Measurements from ENCODE around the gene ZNF700.

ZNF700 gene

GRCh38 chr19:11924886-11925650, at the start of gene ZNF700 (continued):
- TF ChIP-seq ZSCAN16 (tag by site-specific recombination; IDR thresholded peaks at IDR 0.05) (no peak), ZNF239 (tag by site-specific recombination; IDR thresholded peaks at IDR 0.05) (no peak), ZFP41 (tag by site-specific recombination; IDR thresholded peaks at IDR 0.05; ENCODE audit: borderline replicate concordance) (no peak), ZBTB21 (tag by site-specific recombination; IDR thresholded peaks at IDR 0.05) (no peak), ZNF623 (tag by site-specific recombination; IDR thresholded peaks at IDR 0.05) (no peak), ZNF624 (tag by site-specific recombination; IDR thresholded peaks at IDR 0.05) (no peak), MYNN (tag by site-specific recombination; IDR thresholded peaks at IDR 0.05; ENCODE audit: borderline replicate concordance) (no peak), KLF7 (tag by site-specific recombination; IDR thresholded peaks at IDR 0.05; ENCODE audit: borderline replicate concordance) (peak; percentile 63; the same call in 1 of the 2 replicates), BCL11B (tag by site-specific recombination; IDR thresholded peaks at IDR 0.05; ENCODE audit: low read depth) (no peak), YY2 (tag by site-specific recombination; IDR thresholded peaks at IDR 0.05) (no peak; the same call in 1 of the 2 replicates), ZNF664 (tag by site-specific recombination; IDR thresholded peaks at IDR 0.05) (no peak), SP3 (tag by site-specific recombination; IDR thresholded peaks at IDR 0.05) (peak; percentile 81), RBAK (tag by site-specific recombination; IDR thresholded peaks at IDR 0.05) (no peak), BCL11A (tag by site-specific recombination; IDR thresholded peaks at IDR 0.05; ENCODE audit: low read depth) (no peak), ZSCAN23 (tag by site-specific recombination; IDR thresholded peaks at IDR 0.05) (0 out of 2 replicates have a peak, but pooled peaks have one; percentile 39), EGR2 (tag by site-specific recombination; IDR thresholded peaks at IDR 0.05; ENCODE audit: low read depth) (peak; percentile 72), HOXC10 (CRISPR knock-in tag; IDR thresholded peaks at IDR 0.05) (no peak), ZNF404 (tag by site-specific recombination; IDR thresholded peaks at IDR 0.05) (no peak), ZBTB7A (tag by site-specific recombination; IDR thresholded peaks at IDR 0.05; ENCODE audit: low read depth) (0 out of 2 replicates have a peak, but pooled peaks have one; percentile 63), ZNF747 (tag by site-specific recombination; IDR thresholded peaks at IDR 0.05) (no peak), ZNF518A (tag by site-specific recombination; conservative IDR thresholded peaks at IDR 0.05; ENCODE audit: low read depth) (no peak; the same call in 1 of the 2 replicates), SCRT1 (tag by site-specific recombination; IDR thresholded peaks at IDR 0.05; ENCODE audit: borderline replicate concordance) (no peak), ZNF629 (tag by site-specific recombination; IDR thresholded peaks at IDR 0.05) (peak; percentile 46; the same call in 1 of the 2 replicates), ZNF488 (tag by site-specific recombination; IDR thresholded peaks at IDR 0.05) (no peak), ZBTB11 (tag by site-specific recombination; conservative IDR thresholded peaks at IDR 0.05; ENCODE audit: low read depth) (peak; percentile 72; the same call in 1 of the 2 replicates), ZBTB8A (tag by site-specific recombination; IDR thresholded peaks at IDR 0.05) (no peak; the same call in 1 of the 2 replicates), ZNF510 (tag by site-specific recombination; IDR thresholded peaks at IDR 0.05; ENCODE audit: insufficient replicate concordance) (no peak), ZNF596 (tag by site-specific recombination; IDR thresholded peaks at IDR 0.05) (peak; percentile 17; the same call in 1 of the 2 replicates), ZNF184 (tag by site-specific recombination; IDR thresholded peaks at IDR 0.05) (no peak)
- TF ChIP-seq, protein P1, sequence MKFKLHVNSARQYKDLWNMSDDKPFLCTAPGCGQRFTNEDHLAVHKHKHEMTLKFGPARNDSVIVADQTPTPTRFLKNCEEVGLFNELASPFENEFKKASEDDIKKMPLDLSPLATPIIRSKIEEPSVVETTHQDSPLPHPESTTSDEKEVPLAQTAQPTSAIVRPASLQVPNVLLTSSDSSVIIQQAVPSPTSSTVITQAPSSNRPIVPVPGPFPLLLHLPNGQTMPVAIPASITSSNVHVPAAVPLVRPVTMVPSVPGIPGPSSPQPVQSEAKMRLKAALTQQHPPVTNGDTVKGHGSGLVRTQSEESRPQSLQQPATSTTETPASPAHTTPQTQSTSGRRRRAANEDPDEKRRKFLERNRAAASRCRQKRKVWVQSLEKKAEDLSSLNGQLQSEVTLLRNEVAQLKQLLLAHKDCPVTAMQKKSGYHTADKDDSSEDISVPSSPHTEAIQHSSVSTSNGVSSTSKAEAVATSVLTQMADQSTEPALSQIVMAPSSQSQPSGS (tag by site-specific recombination; IDR thresholded peaks at IDR 0.05; ENCODE audit: low read depth): no peak
